SK-N-SH treated with all-trans-retinoic acid at 6 μM for 48 hours (cell line): Measurements from ENCODE around the gene TEX2.

Source experiments
- ATAC-seq: fragments of 200-7000 bp; cut with Tn5 transposase; 3 replicates; pipeline ENCODE4 v1.9.1; 2020; ENCODE audit warnings: mild to moderate bottlenecking, moderate library complexity
- ARNTL ChIP-seq: fragments of 450-650 bp; formaldehyde crosslinking; IDR thresholded peaks from 2 replicates; pipeline ENCODE4 v1.5.0; 2020; ENCODE audit warnings: low read depth, mild to moderate bottlenecking, moderate library complexity, borderline replicate concordance
- BACH2 ChIP-seq: fragments of 250-450 bp; sonication (Bioruptor Pico); IDR thresholded peaks from 2 replicates; pipeline ENCODE4 v1.9.0; 2021; ENCODE audit warnings: mild to moderate bottlenecking, borderline replicate concordance
- CREB5 ChIP-seq: fragments of 250-450 bp; sonication (Bioruptor Pico); IDR thresholded peaks from 2 replicates; pipeline ENCODE4 v1.5.1; 2020; ENCODE audit warnings: low read depth, mild to moderate bottlenecking, moderate library complexity
- CSDC2 ChIP-seq: fragments of 250-450 bp; sonication (Bioruptor Pico); IDR thresholded peaks from 2 replicates; pipeline ENCODE4 v1.5.0; 2020; ENCODE audit warnings: mild to moderate bottlenecking, moderate library complexity
- CSRNP3 ChIP-seq: fragments of 250-450 bp; sonication (Bioruptor Pico); IDR thresholded peaks from 2 replicates; pipeline ENCODE4 v1.5.1; 2021; ENCODE audit warnings: mild to moderate bottlenecking, moderate library complexity
- ESRRG ChIP-seq: fragments of 250-450 bp; sonication (Bioruptor Pico); IDR thresholded peaks from 2 replicates; pipeline ENCODE4 v1.6.1; 2021; ENCODE audit warnings: mild to moderate bottlenecking
- GLIS3 ChIP-seq: fragments of 250-450 bp; sonication (Bioruptor Pico); IDR thresholded peaks from 2 replicates; pipeline ENCODE4 v1.5.0; 2020; ENCODE audit warnings: mild to moderate bottlenecking, moderate library complexity
- ISL1 ChIP-seq: fragments of 250-450 bp; sonication (Bioruptor Pico); IDR thresholded peaks from 2 replicates; pipeline ENCODE4 v2.1.2; 2022; ENCODE audit warnings: mild to moderate bottlenecking, moderate library complexity
- OSR1 ChIP-seq: fragments of 250-450 bp; sonication (Bioruptor Pico); IDR thresholded peaks from 2 replicates; pipeline ENCODE4 v1.8.0; 2022; ENCODE audit warnings: moderate library complexity, mild to moderate bottlenecking, inconsistent platforms
- PATZ1 ChIP-seq: fragments of 250-450 bp; sonication (Bioruptor Pico); IDR thresholded peaks from 2 replicates; pipeline ENCODE4 v1.8.0; 2020; ENCODE audit warnings: mild to moderate bottlenecking, moderate library complexity, borderline replicate concordance
- POU6F1 ChIP-seq: fragments of 250-450 bp; sonication (Bioruptor Pico); IDR thresholded peaks from 2 replicates; pipeline ENCODE4 v1.8.0; 2021; ENCODE audit warnings: low read depth, mild to moderate bottlenecking, moderate library complexity, borderline replicate concordance
- PPARA ChIP-seq: fragments of 250-450 bp; sonication (Bioruptor Pico); IDR thresholded peaks from 2 replicates; pipeline ENCODE4 v1.5.0; 2020; ENCODE audit warnings: mild to moderate bottlenecking, borderline replicate concordance
- RARB ChIP-seq: fragments of 250-450 bp; sonication (Bioruptor Pico); IDR thresholded peaks from 2 replicates; pipeline ENCODE4 v1.8.0; 2021; ENCODE audit warnings: mild to moderate bottlenecking, moderate library complexity
- SNAI2 ChIP-seq: fragments of 250-450 bp; sonication (Bioruptor Pico); IDR thresholded peaks from 2 replicates; pipeline ENCODE4 v1.5.0; 2020; ENCODE audit warnings: mild to moderate bottlenecking, moderate library complexity
- TCF4 ChIP-seq: fragments of 250-450 bp; sonication (Bioruptor Pico); IDR thresholded peaks from 2 replicates; pipeline ENCODE4 v1.8.0; 2021; ENCODE audit warnings: mild to moderate bottlenecking, moderate library complexity, borderline replicate concordance
- TOX ChIP-seq: fragments of 250-450 bp; sonication (Bioruptor Pico); IDR thresholded peaks from 2 replicates; pipeline ENCODE4 v1.8.0; 2021; ENCODE audit warnings: mild to moderate bottlenecking, moderate library complexity, borderline replicate concordance
- TSHZ2 ChIP-seq: fragments of 250-450 bp; sonication (Bioruptor Pico); IDR thresholded peaks from 2 replicates; pipeline ENCODE4 v1.5.0; 2020; ENCODE audit warnings: mild to moderate bottlenecking, moderate library complexity
- ZC3H10 ChIP-seq: fragments of 250-450 bp; sonication (Bioruptor Pico); IDR thresholded peaks from 2 replicates; pipeline ENCODE4 v1.5.1; 2021; ENCODE audit warnings: mild to moderate bottlenecking, moderate library complexity
- ZFP3 ChIP-seq: fragments of 250-450 bp; sonication (Bioruptor Pico); IDR thresholded peaks from 2 replicates; pipeline ENCODE4 v1.5.0; 2020; ENCODE audit warnings: mild to moderate bottlenecking, moderate library complexity
- ZFP30 ChIP-seq: fragments of 450-650 bp; formaldehyde crosslinking; IDR thresholded peaks from 2 replicates; pipeline ENCODE4 v1.5.0; 2022; ENCODE audit warnings: mild to moderate bottlenecking, moderate library complexity
- ZNF565 ChIP-seq: fragments of 450-650 bp; formaldehyde crosslinking; conservative IDR thresholded peaks from 2 replicates; pipeline ENCODE4 v1.5.0; 2020; ENCODE audit warnings: low read depth, mild to moderate bottlenecking, moderate library complexity
- ZNF70 ChIP-seq: fragments of 450-650 bp; formaldehyde crosslinking; IDR thresholded peaks from 2 replicates; pipeline ENCODE4 v1.5.0; 2020; ENCODE audit warnings: mild to moderate bottlenecking, moderate library complexity
- ZNF8 ChIP-seq: fragments of 450-650 bp; formaldehyde crosslinking; IDR thresholded peaks from 2 replicates; pipeline ENCODE4 v1.5.0; 2020; ENCODE audit warnings: mild to moderate bottlenecking, moderate library complexity

TEX2 gene

GRCh38 chr17:64183815-64184214 lies 79.2 kb downstream of the TEX2 start:
- peak; percentile 27; the same call in 2 of the 3 replicates for ATAC-seq
- TF ChIP-seq PATZ1 (CRISPR knock-in tag) (no peak), GLIS3 (CRISPR knock-in tag) (no peak), ZFP3 (no peak), ZNF565 (no peak), ISL1 (no peak), ZC3H10 (CRISPR knock-in tag) (no peak), ESRRG (CRISPR knock-in tag) (no peak), CSDC2 (CRISPR knock-in tag) (no peak), ZNF8 (CRISPR knock-in tag) (no peak), CSRNP3 (CRISPR knock-in tag) (no peak), ARNTL (CRISPR knock-in tag) (no peak), CREB5 (CRISPR knock-in tag) (no peak), SNAI2 (CRISPR knock-in tag) (no peak), PPARA (CRISPR knock-in tag) (no peak), ZFP30 (no peak), RARB (CRISPR knock-in tag) (no peak), OSR1 (CRISPR knock-in tag) (no peak)

- no peak for TF ChIP-seq ESRRG (CRISPR knock-in tag)
- no peak for TF ChIP-seq ZC3H10 (CRISPR knock-in tag)
- TF ChIP-seq CSRNP3 (CRISPR knock-in tag): no peak
- no peak for TF ChIP-seq PPARA (CRISPR knock-in tag)
- no peak for TF ChIP-seq TCF4
- no peak for TF ChIP-seq SNAI2 (CRISPR knock-in tag)
- no peak for TF ChIP-seq BACH2 (CRISPR knock-in tag)
- no peak for TF ChIP-seq CSDC2 (CRISPR knock-in tag)
- TF ChIP-seq TOX (CRISPR knock-in tag): no peak
- TF ChIP-seq ZNF8 (CRISPR knock-in tag): no peak
- TF ChIP-seq CREB5 (CRISPR knock-in tag): no peak
- no peak for TF ChIP-seq ZNF565
- no peak for TF ChIP-seq ZNF70 (CRISPR knock-in tag)
- TF ChIP-seq TSHZ2 (CRISPR knock-in tag): no peak
- TF ChIP-seq ZFP3: no peak
- TF ChIP-seq ISL1: no peak
- TF ChIP-seq POU6F1 (CRISPR knock-in tag): no peak
- no peak for ATAC-seq
Observed at GRCh38 chr17:64182325-64183012, 80.6 kb downstream of the TEX2 start.
